Large intestine (tissue), 3 donors: ENCODE data around the gene PLCG1. TPM values are rescaled to one million over a fixed set of nuclear protein-coding genes. Genes with fewer than 3 reads are reported as not detected.

Experiments used
- DNase-seq, 2 donors: peaks; one replicate each; pipeline versions ENCODE4 v3.0.0 to v3.0.0-alpha.2; 2013
- H3K27ac ChIP-seq: one replicate; pipeline ENCODE4 v1.5.1; 2013; ENCODE audit warnings: low read length
- H3K27me3 ChIP-seq: 2 replicates; pipeline ENCODE4 v1.6.1; 2013; ENCODE audit warnings: low read length; ENCODE audit not compliant: control insufficient read depth, insufficient read depth
- H3K36me3 ChIP-seq: 2 replicates; pipeline ENCODE4 v1.6.1; 2013; ENCODE audit warnings: low read length; ENCODE audit not compliant: control insufficient read depth, insufficient read depth
- H3K4me1 ChIP-seq: one replicate; pipeline ENCODE4 v1.6.1; 2013; ENCODE audit warnings: low read length; ENCODE audit not compliant: control insufficient read depth, insufficient read depth
- H3K4me3 ChIP-seq: one replicate; pipeline ENCODE4 v1.5.1; 2013; ENCODE audit warnings: low read length
- H3K9me3 ChIP-seq: one replicate; pipeline ENCODE4 v1.6.1; 2013; ENCODE audit warnings: mild to moderate bottlenecking, low read depth, low read length, moderate library complexity; ENCODE audit not compliant: control insufficient read depth
- WGBS: methylation state at CpG from one replicate; pipeline ENCODE4 v1.1.5; 2013; ENCODE audit warnings: low lambda C conversion rate; ENCODE audit not compliant: insufficient coverage; 5-methylcytosine and 5-hydroxymethylcytosine counted together
- polyA plus RNA-seq: library from polyadenylated mRNA; unstranded; fragments of 120-200 nt; gene quantifications from one replicate; pipeline ENCODE4 v1.2.1, GENCODE V29; 2013

PLCG1 gene
- polyA plus RNA-seq, 1 donor: 130 TPM

- DNase-seq: no peak
- Histone ChIP-seq H3K9me3 (no peaks in the 10 kb centered on the region), H3K27me3 (no peaks in the 10 kb centered on the region), H3K36me3 (peaks cover 51% of the 10 kb centered on the region), H3K27ac (no peak overlapping the region), H3K4me3 (no peak overlapping the region), H3K4me1 (no peaks in the 10 kb centered on the region)
- no CpG with 5 or more reads among the region's 3 CpGs for WGBS
Measured at GRCh38 chr20:41181567-41181966, 44.2 kb downstream of the PLCG1 start.

GRCh38 chr20:41182296-41183212 lies 45.2 kb downstream of the PLCG1 start:
- Histone ChIP-seq H3K27me3 (no peaks in the 10 kb centered on the region), H3K27ac (no peak overlapping the region), H3K9me3 (no peaks in the 10 kb centered on the region), H3K4me3 (no peak overlapping the region), H3K36me3 (peaks cover 41% of the 10 kb centered on the region), H3K4me1 (no peaks in the 10 kb centered on the region)
- WGBS: 100% methylated on average over 1 of the region's 10 CpGs
- DNase-seq: no peak

- no peak for DNase-seq
Measured at GRCh38 chr20:41183391-41183790, 46.0 kb downstream of the PLCG1 start.

GRCh38 chr20:41183831-41184230 lies 46.5 kb downstream of the PLCG1 start:
- Histone ChIP-seq H3K4me3 (no peak overlapping the region), H3K27ac (no peak overlapping the region), H3K36me3 (peaks cover 31% of the 10 kb centered on the region), H3K9me3 (no peaks in the 10 kb centered on the region), H3K4me1 (no peaks in the 10 kb centered on the region), H3K27me3 (no peaks in the 10 kb centered on the region)
- DNase-seq: no peak
- WGBS: no CpG with 5 or more reads among the region's 2 CpGs

More at GRCh38 chr20:41183391-41183790, 46.0 kb downstream of the PLCG1 start:
- no CpG with 5 or more reads among the region's 6 CpGs for WGBS
- no peaks in the 10 kb centered on the region for H3K4me1 ChIP-seq
- no peaks in the 10 kb centered on the region for H3K27me3 ChIP-seq
- no peak overlapping the region for H3K4me3 ChIP-seq
- H3K27ac ChIP-seq: no peak overlapping the region
- no peaks in the 10 kb centered on the region for H3K9me3 ChIP-seq
- peaks cover 33% of the 10 kb centered on the region for H3K36me3 ChIP-seq

GRCh38 chr20:41185013-41185757 lies 47.8 kb downstream of the PLCG1 start:
- no peak for DNase-seq
- H3K27me3 ChIP-seq: no peaks in the 10 kb centered on the region
- H3K4me1 ChIP-seq: no peaks in the 10 kb centered on the region
- H3K9me3 ChIP-seq: no peaks in the 10 kb centered on the region
- H3K4me3 ChIP-seq: no peak overlapping the region
- peaks cover 31% of the 10 kb centered on the region for H3K36me3 ChIP-seq
- no peak overlapping the region for H3K27ac ChIP-seq
- no CpG with 5 or more reads among the region's 11 CpGs for WGBS

GRCh38 chr20:41187668-41188067 lies 50.3 kb downstream of the PLCG1 start:
- Histone ChIP-seq H3K4me3 (no peak overlapping the region), H3K36me3 (peaks cover 18% of the 10 kb centered on the region), H3K27me3 (no peaks in the 10 kb centered on the region), H3K9me3 (peaks cover 9% of the 10 kb centered on the region), H3K4me1 (no peaks in the 10 kb centered on the region), H3K27ac (no peak overlapping the region)
- DNase-seq: no peak

GRCh38 chr20:41191562-41192500 lies 54.5 kb downstream of the PLCG1 start:
- H3K4me3 ChIP-seq: no peak overlapping the region
- no peak for DNase-seq
- no peaks in the 10 kb centered on the region for H3K36me3 ChIP-seq
- H3K4me1 ChIP-seq: no peaks in the 10 kb centered on the region
- H3K27me3 ChIP-seq: no peaks in the 10 kb centered on the region
- H3K9me3 ChIP-seq: peaks cover 19% of the 10 kb centered on the region
- H3K27ac ChIP-seq: no peak overlapping the region
- WGBS: no CpG with 5 or more reads among the region's 5 CpGs

- Histone ChIP-seq H3K27me3 (no peaks in the 10 kb centered on the region), H3K4me1 (no peaks in the 10 kb centered on the region), H3K9me3 (peaks cover 19% of the 10 kb centered on the region), H3K4me3 (no peak overlapping the region), H3K36me3 (no peaks in the 10 kb centered on the region), H3K27ac (no peak overlapping the region)
- DNase-seq: no peak
- WGBS: no CpG with 5 or more reads among the region's 3 CpGs
Measured at GRCh38 chr20:41192575-41192974, 55.2 kb downstream of the PLCG1 start.

- no peak for DNase-seq
- Histone ChIP-seq H3K4me1 (no peaks in the 10 kb centered on the region), H3K9me3 (peaks cover 36% of the 10 kb centered on the region), H3K27ac (no peak overlapping the region), H3K36me3 (peaks cover 5% of the 10 kb centered on the region), H3K4me3 (no peak overlapping the region), H3K27me3 (no peaks in the 10 kb centered on the region)
- WGBS: no CpG with 5 or more reads among the region's 1 CpG
Measured at GRCh38 chr20:41196653-41197225, 59.4 kb downstream of the PLCG1 start.

GRCh38 chr20:41198443-41198842 lies 61.1 kb downstream of the PLCG1 start:
- Histone ChIP-seq H3K4me3 (no peak overlapping the region), H3K9me3 (peaks cover 19% of the 10 kb centered on the region), H3K4me1 (no peaks in the 10 kb centered on the region), H3K27me3 (no peaks in the 10 kb centered on the region), H3K27ac (no peak overlapping the region), H3K36me3 (peaks cover 10% of the 10 kb centered on the region)
- WGBS: 97% methylated on average over 3 of the region's 4 CpGs
- DNase-seq: no peak
